GM18907 (cell line): ENCODE measurements around the gene ZIC3.

ENCODE experiments used
- ATAC-seq: cut with Tn5 transposase; IDR thresholded peaks from one replicate; pipeline ENCODE4 v1.9.1; 2021; ENCODE audit warnings: mild to moderate bottlenecking, moderate library complexity; ENCODE audit not compliant: unreplicated experiment

ZIC3 gene

GRCh38 chrX:137573324-137574101 is 7.6 kb downstream of the ZIC3 start:
- no peak for ATAC-seq

- no peak for ATAC-seq
These were observed 8.3 kb downstream of the ZIC3 start for GRCh38 chrX:137574102-137574783.

GRCh38 chrX:137574784-137575293 is 8.9 kb downstream of the ZIC3 start:
- no peak for ATAC-seq

GRCh38 chrX:137575596-137576255 is 9.8 kb downstream of the ZIC3 start:
- ATAC-seq = no peak

GRCh38 chrX:137587151-137587550 is 21.2 kb downstream of the ZIC3 start:
- ATAC-seq = no peak

GRCh38 chrX:137600769-137601168 is 34.8 kb downstream of the ZIC3 start:
- ATAC-seq = no peak
